Measurements from ENCODE around the gene DYNC1LI1. TPM values are rescaled to one million over a fixed set of nuclear protein-coding genes. Genes with fewer than 3 reads are reported as not detected.

The DYNC1LI1 gene
- polyA plus RNA-seq, 1 donor (not counting 4 experiments of a cell fraction or from before 2014, with no cell fraction given) = 64.4 TPM

- no peak for TF ChIP-seq CTCF (optimal IDR thresholded peaks at IDR 0.05 in 1 of 3, IDR thresholded peaks at IDR 0.05 in 1 of 3, conservative IDR thresholded peaks at IDR 0.05 in 1 of 3; ENCODE audit: extremely low read depth in 1 of 3, insufficient read depth in 2 of 3, low read length in 3 of 3)
- no peak for TF ChIP-seq EZH2 (IDR thresholded peaks at IDR 0.05; ENCODE audit: low read length)
- no peaks in the 10 kb centered on the region for H3K36me3 ChIP-seq (ENCODE audit: control insufficient read depth in 2 of 2, extremely low read depth in 1 of 2, insufficient read depth in 2 of 2, low read length in 2 of 2)
- no peaks in the 10 kb centered on the region for H3K4me1 ChIP-seq (ENCODE audit: control insufficient read depth, extremely low read depth, insufficient read depth, low read length)
- FAIRE-seq (no peak), DNase-seq (ENCODE audit: low read depth, low spot score) (no peak)
- H3K4me3 ChIP-seq (ENCODE audit: control insufficient read depth in 2 of 3, extremely low read depth in 1 of 3, insufficient read depth in 2 of 3, low read depth in 1 of 3, low read length in 3 of 3) = no peak overlapping the region
- H3K9me3 ChIP-seq (ENCODE audit: control insufficient read depth, low read depth, low read length) = no peaks in the 10 kb centered on the region
- dilution Hi-C loops (cut with MboI; ENCODE audit: extremely low pct_ligation_motif_present, low sequenced_read_pairs) = no loop called here
- H3K4me2 ChIP-seq (ENCODE audit: control insufficient read depth, extremely low read depth, insufficient read depth, low read depth, low read length) = no peak overlapping the region
- no peaks in the 10 kb centered on the region for H4K20me1 ChIP-seq (ENCODE audit: control insufficient read depth, extremely low read depth, insufficient read depth, low read length)
- no peak overlapping the region for H2AFZ ChIP-seq (ENCODE audit: control insufficient read depth, low read length)
- peaks cover 3% of the 10 kb centered on the region for H3K27me3 ChIP-seq (ENCODE audit: control insufficient read depth, extremely low read depth, insufficient read depth, low read length)
- no peak overlapping the region for H3K9ac ChIP-seq (ENCODE audit: control insufficient read depth, extremely low read depth, insufficient read depth, low read length)
- H3K9me1 ChIP-seq (ENCODE audit: control insufficient read depth, extremely low read depth, insufficient read depth, low read length) = no peaks in the 10 kb centered on the region
- H3K27ac ChIP-seq (ENCODE audit: control insufficient read depth, insufficient read depth, low read length) = no peak overlapping the region
- no peaks in the 10 kb centered on the region for H3K79me2 ChIP-seq (ENCODE audit: control insufficient read depth, insufficient read depth, low read length)
Observed at GRCh38 chr3:32606277-32606676, 35.6 kb upstream of the DYNC1LI1 start.

- Histone ChIP-seq H3K4me2 (ENCODE audit: control insufficient read depth, extremely low read depth, insufficient read depth, low read depth, low read length) (no peak overlapping the region), H3K9me1 (ENCODE audit: control insufficient read depth, extremely low read depth, insufficient read depth, low read length) (no peaks in the 10 kb centered on the region), H3K4me3 (ENCODE audit: control insufficient read depth in 2 of 3, extremely low read depth in 1 of 3, insufficient read depth in 2 of 3, low read depth in 1 of 3, low read length in 3 of 3) (no peak overlapping the region), H3K36me3 (ENCODE audit: control insufficient read depth in 2 of 2, extremely low read depth in 1 of 2, insufficient read depth in 2 of 2, low read length in 2 of 2) (no peaks in the 10 kb centered on the region), H3K79me2 (ENCODE audit: control insufficient read depth, insufficient read depth, low read length) (no peaks in the 10 kb centered on the region), H3K27ac (ENCODE audit: control insufficient read depth, insufficient read depth, low read length) (no peak overlapping the region), H2AFZ (ENCODE audit: control insufficient read depth, low read length) (no peak overlapping the region), H3K27me3 (ENCODE audit: control insufficient read depth, extremely low read depth, insufficient read depth, low read length) (peaks cover 3% of the 10 kb centered on the region), H3K9ac (ENCODE audit: control insufficient read depth, extremely low read depth, insufficient read depth, low read length) (no peak overlapping the region), H3K4me1 (ENCODE audit: control insufficient read depth, extremely low read depth, insufficient read depth, low read length) (no peaks in the 10 kb centered on the region), H3K9me3 (ENCODE audit: control insufficient read depth, low read depth, low read length) (no peaks in the 10 kb centered on the region), H4K20me1 (ENCODE audit: control insufficient read depth, extremely low read depth, insufficient read depth, low read length) (no peaks in the 10 kb centered on the region)
- dilution Hi-C loops (cut with MboI; ENCODE audit: extremely low pct_ligation_motif_present, low sequenced_read_pairs) = no loop called here
- FAIRE-seq = no peak
- TF ChIP-seq EZH2 (IDR thresholded peaks at IDR 0.05; ENCODE audit: low read length) = no peak
- TF ChIP-seq CTCF (optimal IDR thresholded peaks at IDR 0.05 in 1 of 3, IDR thresholded peaks at IDR 0.05 in 1 of 3, conservative IDR thresholded peaks at IDR 0.05 in 1 of 3; ENCODE audit: extremely low read depth in 1 of 3, insufficient read depth in 2 of 3, low read length in 3 of 3) = no peak
- no peak for DNase-seq (ENCODE audit: low read depth, low spot score)
Observed at GRCh38 chr3:32603064-32603463, 32.4 kb upstream of the DYNC1LI1 start.
